K562 (cell line): Measurements from ENCODE around the gene ATP2B1. TPM values are rescaled to one million over a fixed set of nuclear protein-coding genes. Genes with fewer than 3 reads are reported as not detected.

Experiments
- ATF7 ChIP-seq: fragments of 450-650 bp; IDR thresholded peaks from 2 replicates; pipeline ENCODE4 v1.7.1; 2014; ENCODE audit warnings: mild to moderate bottlenecking, moderate library complexity
- BHLHE40 ChIP-seq: IDR thresholded peaks from 2 replicates; pipeline ENCODE4 v1.6.1; 2011; ENCODE audit warnings: low read length, improper control_type of control experiment
- CBFA2T2 ChIP-seq: fragments of 450-650 bp; conservative IDR thresholded peaks from 2 replicates; pipeline ENCODE4 v1.6.1; 2017; ENCODE audit warnings: mild to moderate bottlenecking
- CBFA2T3 ChIP-seq: fragments of 450-650 bp; IDR thresholded peaks from 2 replicates; pipeline ENCODE4 v1.6.1; 2017
- CEBPG ChIP-seq, 3 experiments: fragments of 200-800 bp in 1 of 3; sonication (Bioruptor generic) in 1 of 3; sonication (generic) in 1 of 3; formaldehyde crosslinking in 1 of 3; IDR thresholded peaks in 2 of 3; conservative IDR thresholded peaks in 1 of 3; 2 replicates each; pipeline versions ENCODE4 v1.6.1 to v1.8.0; 2016 to 2022; ENCODE audit warnings: missing compliant biosample characterization in 2 of 3, missing genetic modification characterization in 2 of 3, mild to moderate bottlenecking in 1 of 3, missing genetic modification reagents in 1 of 3
- ETV1 ChIP-seq: fragments of 450-650 bp; conservative IDR thresholded peaks from 2 replicates; pipeline ENCODE4 v1.6.1; 2016; ENCODE audit warnings: missing genetic modification characterization, control low read depth, low read depth, missing compliant biosample characterization
- ETV5 ChIP-seq: sonication (generic); formaldehyde crosslinking; IDR thresholded peaks from 2 replicates; pipeline ENCODE4 v1.4.0; 2020; ENCODE audit warnings: low read depth, mild to moderate bottlenecking, missing genetic modification reagents
- HES1 ChIP-seq: fragments of 450-650 bp; IDR thresholded peaks from 2 replicates; pipeline ENCODE4 v1.6.1; 2016; ENCODE audit warnings: low read depth, mild to moderate bottlenecking, moderate library complexity
- KDM1A ChIP-seq, 2 experiments: fragments of 450-650 bp; IDR thresholded peaks; 2 replicates each; pipeline ENCODE4 v1.6.1; 2016; ENCODE audit warnings: mild to moderate bottlenecking in 2 of 2
- MAX ChIP-seq: sonication (generic); formaldehyde crosslinking; IDR thresholded peaks from 2 replicates; pipeline ENCODE4 v1.9.0; 2022; ENCODE audit warnings: mild to moderate bottlenecking, missing genetic modification reagents
- TBL1XR1 ChIP-seq, 2 experiments: IDR thresholded peaks; 2 replicates each; pipeline ENCODE4 v1.6.1; 2012; ENCODE audit warnings: improper control_type of control experiment in 2 of 2, low read length in 2 of 2, mild to moderate bottlenecking in 1 of 2
- VEZF1 ChIP-seq: fragments of 200-800 bp; sonication (Bioruptor generic); IDR thresholded peaks from 2 replicates; pipeline ENCODE4 v1.6.1; 2017; ENCODE audit warnings: missing genetic modification characterization, missing compliant biosample characterization
- ZBTB40 ChIP-seq, 2 experiments: fragments of 450-650 bp in 1 of 2; sonication (generic) in 1 of 2; formaldehyde crosslinking in 1 of 2; IDR thresholded peaks; 2 replicates each; pipeline versions ENCODE4 v1.7.1 to v1.9.0; 2016 to 2022; ENCODE audit warnings: inconsistent platforms in 1 of 2, mild to moderate bottlenecking in 1 of 2, missing genetic modification reagents in 1 of 2
- polyA plus RNA-seq, 8 experiments: library from polyadenylated mRNA; depleted of rRNA in 4 of 8; stranded (reverse) in 5 of 8; unstranded in 3 of 8; fragments of >200 nt; fragmentation: Nextera tagmentation in 2 of 8; fragmentation: Illumina TruSeq in 1 of 8; extraction: Ambion mirVana in 2 of 8; extraction: Trizol in 1 of 8; gene quantifications; 2 replicates each; pipeline versions ENCODE4 v1.2.1 to v1.2.3, GENCODE V29; 2011 to 2014; ENCODE audit warnings: inconsistent platforms in 1 of 8, missing spikeins in 1 of 8
- total RNA-seq, 7 experiments: library from RNA; depleted of rRNA in 6 of 7; stranded (reverse); fragments of >200 nt in 6 of 7; fragmentation: Illumina TruSeq in 2 of 7; extraction: Trizol in 2 of 7; gene quantifications; 2 replicates each; pipeline versions ENCODE4 v1.2.1 to v1.2.3, GENCODE V29; 2011 to 2021; ENCODE audit warnings: low replicate concordance in 1 of 7

ATP2B1 gene
- total and polyA plus RNA-seq, 9 of the 15 experiments (the other 6 are each of a cell fraction or from before 2014, with no cell fraction given): 8.6 to 39.0 (median 27.8) TPM

- TF ChIP-seq ZBTB40 (IDR thresholded peaks at IDR 0.05): 0 out of 2 replicates have a peak, but pooled peaks have one; percentile 49
- no peak for TF ChIP-seq ZBTB40 (CRISPR knock-in tag; IDR thresholded peaks at IDR 0.05)
- TF ChIP-seq KDM1A (IDR thresholded peaks at IDR 0.05): peak; percentile 79
- TF ChIP-seq MAX (CRISPR knock-in tag): no peak
- TF ChIP-seq ETV1 (tag): peak; percentile 85
- TF ChIP-seq CBFA2T3: peak; percentile 74
- TF ChIP-seq ATF7: peak; percentile 65; the same call in 1 of the 2 replicates
- peak; percentile 47 for TF ChIP-seq CBFA2T2
- TF ChIP-seq ETV5 (CRISPR knock-in tag): no peak
- peak; percentile 86 for TF ChIP-seq HES1
- TF ChIP-seq TBL1XR1 (IDR thresholded peaks at IDR 0.05; ENCODE audit: low read length in 2 of 2): peak in 1 of 2 experiments; percentile 62; a peak in 1 of 4 replicates
- TF ChIP-seq CEBPG (CRISPR knock-in tag; IDR thresholded peaks at IDR 0.05): peak; percentile 90
- TF ChIP-seq CEBPG (tag; conservative IDR thresholded peaks at IDR 0.05 in 1 of 2, IDR thresholded peaks at IDR 0.05 in 1 of 2): peak; percentile 97 to 99
- peak; percentile 53; the same call in 1 of the 2 replicates for TF ChIP-seq VEZF1
- peak; percentile 39; the same call in 1 of the 2 replicates for TF ChIP-seq BHLHE40
These were observed 25.1 kb upstream of the ATP2B1 start (continued) for GRCh38 chr12:89733579-89734201.
